ENCODE measurements around the gene HYAL3.

GRCh38 chr3:50265571-50265970 lies 33.6 kb downstream of the HYAL3 start:
- TF ChIP-seq ZNF274 (IDR thresholded peaks at IDR 0.05; ENCODE audit: low read depth, low read length) (no peak), SUZ12 (IDR thresholded peaks at IDR 0.05; ENCODE audit: extremely low read depth, insufficient read depth, insufficient read length) (no peak), YY1 (IDR thresholded peaks at IDR 0.05; ENCODE audit: insufficient read depth, insufficient read length) (no peak)
